Stimulated activated CD8-positive, alpha-beta memory T cell treated with anti-CD3 and anti-CD28 coated beads, Interleukin-7, amount 100 ng/mL, for 24 hours (primary cell): ENCODE measurements around the gene NAA80.

ENCODE experiments used
- DNase-seq: peaks from one replicate; pipeline ENCODE4 v3.0.0-alpha.2; 2020; ENCODE audit warnings: low read depth

Gene NAA80

DNA sequence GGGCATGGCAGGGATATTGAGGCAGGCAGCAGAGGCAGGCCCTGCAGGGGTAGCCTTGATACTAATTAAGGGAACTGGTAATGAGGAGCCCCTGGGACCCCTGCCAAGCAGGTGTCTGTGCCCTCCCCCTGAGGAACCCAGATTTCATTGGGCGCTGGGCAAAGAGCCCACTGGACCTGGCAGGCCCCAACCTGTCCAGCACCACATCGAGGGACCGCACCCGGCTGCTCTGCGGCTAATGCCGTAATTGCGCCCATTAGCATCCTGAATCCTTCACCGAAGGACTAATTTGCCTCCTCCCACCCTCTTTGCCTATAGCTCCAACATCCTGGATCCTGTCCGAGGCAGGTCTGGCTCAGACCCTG is 44.0 kb downstream of the NAA80 start:
- no peak for DNase-seq

DNA sequence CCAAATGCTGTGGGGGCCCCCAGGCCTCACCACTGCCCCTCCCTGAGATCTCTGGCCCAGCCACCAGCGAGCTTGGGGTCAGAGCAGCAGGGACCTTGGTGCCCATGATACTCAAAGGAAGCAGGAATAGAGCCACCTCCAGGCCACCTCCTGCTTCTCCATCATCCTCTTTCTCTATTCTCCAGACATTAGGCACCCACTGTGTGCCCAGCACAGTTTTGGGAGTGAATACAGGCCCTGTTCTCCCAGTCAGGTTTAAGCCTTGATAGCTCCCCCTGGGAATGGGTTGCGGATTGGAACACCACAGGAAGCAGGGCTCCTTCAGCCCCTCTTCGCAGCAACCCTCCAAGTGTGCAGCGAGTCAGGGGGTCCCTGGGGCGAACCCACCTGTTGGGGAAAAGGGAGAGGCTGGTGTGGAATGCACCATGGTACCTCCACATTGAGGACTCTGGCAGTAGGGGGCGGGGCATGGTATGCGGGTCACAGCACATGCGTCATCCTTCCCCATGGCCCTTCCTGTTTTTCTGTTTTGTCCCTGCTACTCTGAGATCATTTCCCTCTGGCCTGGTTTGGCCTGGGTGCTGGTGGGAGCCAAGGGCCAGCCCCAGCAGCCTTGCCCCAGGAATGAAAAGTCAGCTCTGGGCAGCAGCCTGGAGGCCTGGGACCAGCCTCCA is 44.5 kb downstream of the NAA80 start:
- no peak for DNase-seq

DNA sequence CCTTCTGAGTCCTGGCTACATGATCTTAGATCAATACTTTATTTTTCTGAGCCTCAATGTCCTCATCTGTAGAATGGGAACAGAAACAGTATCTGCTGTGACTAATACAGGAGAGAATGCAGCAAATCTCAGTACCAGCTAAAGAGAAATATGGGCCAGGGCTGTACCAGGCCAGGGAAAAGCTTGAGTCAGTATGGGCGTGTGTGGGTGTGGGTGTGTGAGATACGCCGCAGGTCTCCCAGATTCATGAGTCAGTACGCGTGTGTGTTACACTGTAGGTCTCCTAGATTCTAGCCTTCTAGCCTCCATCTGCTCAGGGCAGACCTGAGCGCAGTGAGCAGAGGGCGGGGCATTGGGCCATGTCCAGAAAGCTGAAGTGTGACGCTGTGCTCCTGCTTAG is 48.0 kb downstream of the NAA80 start:
- no peak for DNase-seq

DNA sequence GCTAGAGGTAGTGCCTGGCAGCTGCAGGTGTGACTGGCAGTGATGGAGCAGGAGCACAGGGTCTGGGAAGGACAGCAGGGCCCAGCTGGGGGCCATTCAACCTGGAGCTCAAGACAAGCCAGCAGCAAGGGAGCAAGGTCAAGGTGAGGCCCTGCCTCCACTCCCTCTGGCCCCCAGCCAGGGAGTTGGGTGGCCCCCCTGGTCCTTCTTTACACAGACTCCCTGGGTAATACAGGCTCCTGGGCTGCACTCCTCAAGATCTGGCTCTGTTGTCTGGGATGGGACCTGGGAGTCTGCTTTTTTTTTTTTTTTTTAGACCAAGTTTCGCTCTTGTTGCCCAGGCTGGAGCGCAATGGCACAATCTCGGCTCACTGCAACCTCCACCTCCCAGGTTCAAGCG is 48.7 kb downstream of the NAA80 start:
- no peak for DNase-seq

DNA sequence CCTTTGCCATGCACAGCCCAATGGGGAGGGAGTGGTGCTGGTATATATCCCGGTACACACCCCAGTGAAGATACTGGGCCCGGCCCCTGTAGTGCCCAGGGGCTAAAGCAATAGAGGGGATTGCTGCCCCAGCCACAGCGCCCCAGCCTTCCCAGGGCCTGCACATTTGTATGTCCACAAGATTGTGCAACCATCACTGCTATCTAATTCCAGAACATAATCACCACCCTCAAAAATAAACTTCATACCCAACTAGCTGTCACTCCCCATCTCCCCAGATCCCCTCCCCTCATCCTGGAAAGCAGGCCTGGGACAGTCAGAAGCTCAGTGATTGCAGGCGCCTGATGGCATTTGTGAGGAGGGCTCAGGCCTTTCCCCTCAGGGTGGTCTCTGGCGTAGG is 49.7 kb downstream of the NAA80 start:
- DNase-seq = no peak

DNA sequence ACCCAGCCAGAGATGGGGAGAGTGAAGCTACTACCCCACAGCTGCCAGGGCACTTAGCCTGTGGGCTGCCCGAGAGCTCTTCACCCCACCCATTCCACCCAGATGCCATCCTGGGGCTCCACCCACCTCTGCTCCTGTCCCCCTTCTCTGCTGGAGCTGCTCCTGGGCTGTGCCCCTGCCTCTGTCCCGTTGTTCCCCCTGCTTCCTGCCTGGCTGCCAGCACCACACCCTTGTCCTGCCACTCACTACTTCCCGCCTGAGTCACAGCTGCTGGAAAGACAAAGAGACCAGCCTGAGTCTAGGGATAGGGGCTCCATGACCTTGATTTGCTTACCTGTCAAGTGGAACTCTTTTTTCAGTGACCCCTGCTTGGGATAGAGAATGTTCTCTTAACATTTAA is 50.8 kb downstream of the NAA80 start:
- no peak for DNase-seq

DNA sequence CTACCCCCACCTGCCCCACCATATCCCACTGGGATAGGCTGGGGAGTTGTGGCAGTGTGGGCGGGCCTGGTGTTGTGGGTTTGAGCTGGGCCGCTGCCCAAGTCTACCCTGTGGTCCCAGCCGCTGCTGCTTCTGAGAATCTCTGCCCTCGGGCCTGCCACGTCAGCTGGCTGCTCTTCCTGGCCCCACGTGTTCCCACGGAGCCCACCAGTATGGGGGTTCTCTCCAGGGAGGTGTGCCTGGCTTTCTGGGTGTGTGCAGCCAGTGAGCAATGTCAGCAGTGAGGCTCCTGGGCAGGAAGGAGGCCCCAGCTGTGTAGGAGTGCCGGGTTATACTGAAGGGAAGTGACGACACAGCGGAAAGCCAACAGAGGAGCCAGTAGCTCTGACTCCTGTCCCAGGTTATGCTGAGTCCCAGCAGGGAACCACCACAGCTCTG is 52.7 kb downstream of the NAA80 start:
- DNase-seq = peak; percentile 67
